GM19328 (cell line): ENCODE measurements around the gene KIF21B.
"Not testable (repeated sequence)": the region's sequence is repeated elsewhere in the genome, so short reads cannot be mapped to it uniquely, and the experiment has no call there.

Experiments
- ATAC-seq: cut with Tn5 transposase; IDR thresholded peaks from one replicate; pipeline ENCODE4 v1.9.1; 2021; ENCODE audit warnings: mild to moderate bottlenecking, moderate library complexity; ENCODE audit not compliant: unreplicated experiment

Gene KIF21B

GRCh38 chr1:200954434-200954833 lies 69.1 kb downstream of the KIF21B start:
- ATAC-seq: no peak

GRCh38 chr1:200951016-200951415 lies 72.5 kb downstream of the KIF21B start:
- no peak for ATAC-seq

- no peak for ATAC-seq
Measured at GRCh38 chr1:200949626-200950025, 73.9 kb downstream of the KIF21B start.

GRCh38 chr1:200947059-200947566 lies 76.4 kb downstream of the KIF21B start:
- ATAC-seq: no peak

- ATAC-seq: no peak
Measured at GRCh38 chr1:200945111-200945510, 78.4 kb downstream of the KIF21B start.

- no peak for ATAC-seq
Measured at GRCh38 chr1:200938955-200939354, 84.6 kb downstream of the KIF21B start.

- not testable (repeated sequence) for ATAC-seq
Measured at GRCh38 chr1:200935286-200935962, 88.1 kb downstream of the KIF21B start.

GRCh38 chr1:200934676-200935245 lies 88.8 kb downstream of the KIF21B start:
- ATAC-seq: no peak

- no peak for ATAC-seq
Measured at GRCh38 chr1:200931776-200932175, 91.7 kb downstream of the KIF21B start.

- not testable (repeated sequence) for ATAC-seq
Measured at GRCh38 chr1:200930285-200930684, 93.2 kb downstream of the KIF21B start.

GRCh38 chr1:200929530-200930278 lies 93.8 kb downstream of the KIF21B start:
- no peak for ATAC-seq

- ATAC-seq: no peak
Measured at GRCh38 chr1:200925831-200926230, 97.7 kb downstream of the KIF21B start.

GRCh38 chr1:200923601-200924000 lies 99.9 kb downstream of the KIF21B start:
- no peak for ATAC-seq

GRCh38 chr1:200922406-200922805 lies 101.1 kb downstream of the KIF21B start:
- no peak for ATAC-seq

- ATAC-seq: no peak
Measured at GRCh38 chr1:200921571-200922110, 101.9 kb downstream of the KIF21B start.
